ENCODE measurements around the gene DIO3.
"Not testable (repeated sequence)": the region's sequence is repeated elsewhere in the genome, so short reads cannot be mapped to it uniquely, and the experiment has no call there.

DIO3 gene

GRCh38 chr14:101543814-101544213, 17.5 kb upstream of the DIO3 start:
- no peak for DNase-seq

GRCh38 chr14:101544550-101544949, 16.7 kb upstream of the DIO3 start:
- DNase-seq, result no peak

- DNase-seq, result no peak
Observed at GRCh38 chr14:101546706-101547105, 14.6 kb upstream of the DIO3 start.

GRCh38 chr14:101547107-101547738, 14.1 kb upstream of the DIO3 start:
- DNase-seq, result no peak

GRCh38 chr14:101547961-101548669, 13.2 kb upstream of the DIO3 start:
- DNase-seq, result no peak

- DNase-seq, result no peak
Observed at GRCh38 chr14:101548710-101549109, 12.6 kb upstream of the DIO3 start.

- no peak for DNase-seq
Observed at GRCh38 chr14:101549154-101549553, 12.1 kb upstream of the DIO3 start.

- DNase-seq, result not testable (repeated sequence)
Observed at GRCh38 chr14:101550202-101550912, 10.9 kb upstream of the DIO3 start.

- DNase-seq, result no peak
Observed at GRCh38 chr14:101551729-101552595, 9.3 kb upstream of the DIO3 start.

GRCh38 chr14:101552786-101553231, 8.5 kb upstream of the DIO3 start:
- no peak for DNase-seq

- DNase-seq, result no peak
Observed at GRCh38 chr14:101553393-101553792, 7.9 kb upstream of the DIO3 start.

GRCh38 chr14:101553931-101554330, 7.4 kb upstream of the DIO3 start:
- no peak for DNase-seq

GRCh38 chr14:101554991-101555668, 6.2 kb upstream of the DIO3 start:
- no peak for DNase-seq

- DNase-seq, result not testable (repeated sequence)
Observed at GRCh38 chr14:101555669-101556043, 5.6 kb upstream of the DIO3 start.

- no peak for DNase-seq
Observed at GRCh38 chr14:101556131-101556530, 5.2 kb upstream of the DIO3 start.

GRCh38 chr14:101556566-101557320, 4.6 kb upstream of the DIO3 start:
- no peak for DNase-seq

GRCh38 chr14:101557321-101557695, 4.0 kb upstream of the DIO3 start:
- DNase-seq, result no peak

- no peak for DNase-seq
Observed at GRCh38 chr14:101557811-101558738, 3.2 kb upstream of the DIO3 start.

GRCh38 chr14:101558739-101559240, 2.5 kb upstream of the DIO3 start:
- no peak for DNase-seq

- no peak for DNase-seq
Observed at GRCh38 chr14:101559250-101559623, 2.1 kb upstream of the DIO3 start.
